ENCODE measurements around the gene RAB11FIP3.
"Not testable (repeated sequence)": the region's sequence is repeated elsewhere in the genome, so short reads cannot be mapped to it uniquely, and the experiment has no call there.

Gene RAB11FIP3

GRCh38 chr16:497258-497657 lies 71.8 kb downstream of the RAB11FIP3 start:
- no peak for DNase-seq

DNA sequence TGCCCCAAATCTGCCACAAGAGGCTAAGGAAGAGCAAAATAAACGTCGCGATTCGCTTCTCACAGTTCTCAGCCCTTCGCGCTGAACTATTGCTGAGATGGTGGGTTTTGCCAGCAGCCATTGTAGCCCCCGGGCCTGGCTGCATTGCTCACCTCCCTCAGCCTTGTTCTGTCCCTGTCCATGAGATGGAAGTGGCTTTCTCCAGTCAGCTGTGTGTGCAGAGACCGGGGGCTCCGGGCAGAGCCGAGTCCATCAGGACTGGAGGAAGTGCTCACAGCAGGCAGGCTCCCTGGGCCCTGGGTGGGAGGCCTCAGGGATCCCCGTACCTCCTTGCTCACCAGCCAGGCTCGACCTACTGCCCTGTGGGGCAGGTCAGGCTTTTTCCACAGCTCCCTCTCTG lies 74.5 kb downstream of the RAB11FIP3 start:
- DNase-seq: no peak

DNA sequence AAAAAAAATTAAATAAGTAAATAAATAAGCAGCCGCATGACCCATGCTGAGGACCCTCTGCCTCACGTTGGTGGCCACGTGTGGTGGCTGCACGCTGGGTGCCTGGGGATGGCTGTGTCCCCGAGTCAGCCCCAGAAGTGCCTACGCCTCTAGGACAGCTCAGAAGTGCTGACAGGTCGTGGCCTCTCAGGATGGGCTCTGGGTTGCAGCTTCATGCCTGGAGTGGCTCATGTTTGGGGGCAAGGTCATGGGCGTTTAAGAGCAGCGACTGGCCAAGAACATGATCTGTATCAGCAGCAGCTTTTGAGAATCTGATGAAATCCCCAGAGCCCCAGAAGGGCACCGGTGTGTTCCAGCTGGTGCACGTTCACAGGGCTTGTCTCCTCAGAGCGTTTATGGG lies 75.3 kb downstream of the RAB11FIP3 start:
- no peak for DNase-seq

GRCh38 chr16:502179-502943 lies 76.9 kb downstream of the RAB11FIP3 start:
- no peak for DNase-seq

DNA sequence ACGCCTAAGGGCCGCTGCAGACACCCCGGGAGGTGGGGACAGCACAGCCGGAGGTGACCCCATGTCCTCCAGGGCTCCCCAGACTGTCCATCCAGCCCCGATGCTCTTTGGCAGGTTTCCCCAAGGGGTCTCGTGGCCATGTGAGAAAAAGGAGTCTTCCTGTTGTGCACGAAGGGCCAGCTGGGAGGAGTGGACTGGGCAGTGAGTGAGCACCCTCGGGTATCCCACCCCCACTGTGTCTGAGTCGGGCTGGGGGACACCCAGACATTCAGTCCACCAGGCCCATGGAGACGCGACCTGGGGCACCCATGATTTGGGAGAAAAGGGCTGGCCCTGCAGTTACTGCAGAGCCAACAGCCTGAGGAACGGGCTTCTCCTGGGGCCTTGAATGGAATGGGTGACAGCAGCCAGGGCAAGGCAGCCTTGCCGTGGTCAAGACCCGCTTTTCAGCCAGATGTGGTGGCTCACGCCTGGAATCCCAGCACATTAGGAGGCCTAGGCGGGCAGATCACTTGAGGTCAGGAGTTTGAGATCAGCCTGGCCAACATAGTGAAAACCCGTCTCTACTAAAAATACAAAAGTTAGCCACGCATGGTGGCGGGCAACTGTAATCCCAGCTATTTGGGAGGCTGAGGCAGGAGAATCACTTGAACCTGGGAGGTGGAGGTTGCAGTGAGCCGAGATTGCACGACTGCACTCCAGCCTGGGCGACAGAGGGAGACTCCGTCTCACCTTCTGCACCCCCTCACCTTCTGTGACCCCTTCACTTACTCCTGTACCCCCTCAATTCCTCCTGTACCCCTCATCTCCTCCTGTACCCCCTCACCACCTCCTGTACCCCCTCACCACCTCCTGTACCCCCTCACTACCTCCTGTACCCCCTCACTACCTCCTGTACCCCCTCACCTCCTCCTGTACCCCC lies 78.0 kb downstream of the RAB11FIP3 start:
- no peak for DNase-seq

- no peak for DNase-seq
Measured at GRCh38 chr16:505479-506245, 80.2 kb downstream of the RAB11FIP3 start.

GRCh38 chr16:506246-506546 lies 80.7 kb downstream of the RAB11FIP3 start:
- no peak for DNase-seq

DNA sequence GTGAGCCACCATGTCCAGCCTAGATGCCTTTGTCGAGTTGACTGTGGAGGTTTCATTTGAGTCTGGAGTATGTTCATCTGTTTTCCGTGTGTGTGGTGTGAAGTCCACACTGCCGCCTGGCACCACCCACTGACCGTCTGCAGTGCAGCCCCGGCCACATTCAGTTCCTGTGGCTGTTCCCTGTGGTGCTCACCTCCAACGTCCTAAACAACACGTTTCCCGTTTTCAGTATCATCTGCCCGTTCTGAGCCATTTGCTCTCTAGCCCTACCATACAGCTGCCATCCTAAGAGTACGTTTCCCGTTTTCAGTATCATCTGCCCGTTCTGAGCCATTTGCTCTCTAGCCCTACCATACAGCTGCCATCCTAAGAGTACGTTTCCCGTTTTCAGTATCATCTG lies 82.1 kb downstream of the RAB11FIP3 start:
- not testable (repeated sequence) for DNase-seq

GRCh38 chr16:507996-508395 lies 82.5 kb downstream of the RAB11FIP3 start:
- DNase-seq: no peak

DNA sequence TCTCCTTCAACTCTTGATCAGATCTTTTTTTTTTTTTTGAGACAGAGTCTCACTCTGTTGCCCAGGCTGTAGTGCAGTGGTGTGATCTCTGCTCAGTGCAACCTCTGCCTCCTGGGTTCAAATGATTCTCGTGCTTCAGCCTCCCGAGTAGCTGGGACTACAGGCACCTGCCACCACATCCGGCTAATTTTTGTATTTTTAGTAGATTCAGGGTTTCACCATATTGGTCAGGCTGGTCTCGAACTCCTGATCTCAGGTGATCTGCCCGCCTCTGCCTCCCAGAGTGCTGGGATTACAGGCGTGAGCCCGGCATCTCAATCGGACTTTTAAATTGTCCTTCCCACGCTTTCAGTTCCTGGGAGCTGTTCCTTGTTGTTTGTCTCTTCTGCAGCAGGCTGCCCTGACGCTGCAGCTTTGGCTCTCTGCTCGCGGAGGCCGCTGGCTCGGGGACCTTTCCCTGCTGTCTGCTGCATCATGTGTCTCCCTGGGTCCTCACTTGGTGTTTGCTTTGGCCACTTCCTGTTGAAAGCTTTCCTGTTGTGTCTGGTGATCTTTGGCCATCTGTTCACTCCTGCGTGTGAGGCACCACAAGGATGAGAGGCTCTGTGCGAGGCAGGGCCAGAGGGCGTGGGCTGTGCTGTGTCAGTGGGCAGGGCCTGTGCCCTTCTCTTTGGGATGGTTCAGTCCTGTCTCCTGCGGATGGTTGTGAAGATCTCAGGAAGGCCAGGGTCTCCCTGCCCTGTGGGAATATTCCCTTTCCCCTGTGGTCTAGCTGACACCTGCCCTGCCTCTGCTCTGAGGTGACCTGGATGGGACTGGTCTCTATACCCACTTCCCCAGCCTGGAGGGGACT lies 83.7 kb downstream of the RAB11FIP3 start:
- DNase-seq: no peak

GRCh38 chr16:510066-510825 lies 84.8 kb downstream of the RAB11FIP3 start:
- DNase-seq: no peak

GRCh38 chr16:512802-513201 lies 87.4 kb downstream of the RAB11FIP3 start:
- no peak for DNase-seq

DNA sequence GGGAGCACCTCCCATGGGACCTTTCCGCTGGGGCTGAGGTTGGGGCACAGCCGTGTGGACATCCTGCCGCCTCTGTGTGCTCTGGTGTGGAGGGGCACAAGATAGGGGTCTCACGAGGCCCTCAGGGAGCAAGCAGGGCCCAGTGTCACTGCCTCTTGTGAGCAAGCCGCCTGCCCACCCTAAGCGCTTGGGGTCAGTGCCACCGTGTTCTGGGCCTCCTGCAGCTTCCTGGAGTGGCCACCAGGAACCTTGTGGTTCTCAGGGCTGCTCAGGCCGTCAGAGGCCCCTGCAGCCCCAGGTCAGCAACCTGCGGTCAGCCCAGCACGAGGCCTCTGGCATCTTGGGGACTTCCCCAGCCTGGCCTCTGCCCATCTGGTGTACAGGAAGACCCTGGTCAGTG lies 88.5 kb downstream of the RAB11FIP3 start:
- DNase-seq: no peak

DNA sequence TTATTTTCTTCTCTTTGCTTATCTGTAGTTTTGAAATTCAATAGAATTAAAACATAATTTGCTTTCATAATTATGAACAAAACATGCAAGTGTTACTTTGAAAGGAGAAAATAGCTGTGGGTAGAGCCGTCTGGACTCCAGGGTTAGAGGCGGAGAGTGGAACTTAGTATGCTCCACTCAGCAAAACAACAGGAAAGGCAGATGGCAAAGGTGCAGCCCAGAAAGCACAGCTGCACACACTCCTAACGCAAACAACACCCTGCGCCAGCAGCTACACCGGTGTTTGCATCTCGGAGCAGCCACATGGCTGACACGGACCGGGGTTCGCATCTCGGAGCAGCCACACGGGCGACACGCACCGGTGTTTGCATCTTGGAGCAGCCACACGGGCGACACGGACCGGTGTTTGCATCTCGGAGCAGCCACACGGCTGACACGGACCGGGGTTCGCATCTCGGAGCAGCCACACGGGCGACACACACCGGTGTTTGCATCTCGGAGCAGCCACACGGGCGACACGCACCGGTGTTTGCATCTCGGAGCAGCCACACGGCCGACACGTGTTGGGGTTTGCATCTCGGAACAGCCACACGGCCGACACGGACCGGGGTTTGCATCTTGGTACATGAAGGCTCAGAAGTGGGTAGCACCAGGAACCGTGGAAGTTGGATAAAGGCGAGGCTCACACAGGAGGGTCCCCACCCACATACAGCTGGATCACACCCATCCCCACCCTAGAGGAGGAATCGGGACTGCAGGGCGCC lies 89.9 kb downstream of the RAB11FIP3 start:
- no peak for DNase-seq

GRCh38 chr16:515939-516226 lies 90.4 kb downstream of the RAB11FIP3 start:
- no peak for DNase-seq

DNA sequence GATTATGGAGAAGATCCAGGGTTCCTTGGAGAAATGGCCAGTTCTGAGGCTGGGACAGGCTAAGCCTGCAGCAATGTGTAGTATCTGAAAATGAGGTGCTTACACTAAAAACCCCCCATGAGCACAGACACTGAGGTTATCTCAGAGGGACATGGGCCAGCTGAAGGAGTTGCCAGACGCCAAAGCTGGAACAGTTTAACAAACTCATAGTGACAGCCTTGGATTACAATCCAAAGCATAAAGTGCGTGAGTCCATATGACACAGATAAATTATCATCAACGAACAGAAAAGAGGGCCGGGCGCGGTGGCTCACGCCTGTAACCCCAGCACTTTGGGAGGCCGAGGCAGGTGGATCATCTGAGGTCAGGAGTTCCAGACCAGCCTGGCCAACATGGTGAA lies 90.9 kb downstream of the RAB11FIP3 start:
- DNase-seq: no peak

GRCh38 chr16:518858-519257 lies 93.4 kb downstream of the RAB11FIP3 start:
- no peak for DNase-seq

- DNase-seq: no peak
Measured at GRCh38 chr16:519425-519824, 94.0 kb downstream of the RAB11FIP3 start.

DNA sequence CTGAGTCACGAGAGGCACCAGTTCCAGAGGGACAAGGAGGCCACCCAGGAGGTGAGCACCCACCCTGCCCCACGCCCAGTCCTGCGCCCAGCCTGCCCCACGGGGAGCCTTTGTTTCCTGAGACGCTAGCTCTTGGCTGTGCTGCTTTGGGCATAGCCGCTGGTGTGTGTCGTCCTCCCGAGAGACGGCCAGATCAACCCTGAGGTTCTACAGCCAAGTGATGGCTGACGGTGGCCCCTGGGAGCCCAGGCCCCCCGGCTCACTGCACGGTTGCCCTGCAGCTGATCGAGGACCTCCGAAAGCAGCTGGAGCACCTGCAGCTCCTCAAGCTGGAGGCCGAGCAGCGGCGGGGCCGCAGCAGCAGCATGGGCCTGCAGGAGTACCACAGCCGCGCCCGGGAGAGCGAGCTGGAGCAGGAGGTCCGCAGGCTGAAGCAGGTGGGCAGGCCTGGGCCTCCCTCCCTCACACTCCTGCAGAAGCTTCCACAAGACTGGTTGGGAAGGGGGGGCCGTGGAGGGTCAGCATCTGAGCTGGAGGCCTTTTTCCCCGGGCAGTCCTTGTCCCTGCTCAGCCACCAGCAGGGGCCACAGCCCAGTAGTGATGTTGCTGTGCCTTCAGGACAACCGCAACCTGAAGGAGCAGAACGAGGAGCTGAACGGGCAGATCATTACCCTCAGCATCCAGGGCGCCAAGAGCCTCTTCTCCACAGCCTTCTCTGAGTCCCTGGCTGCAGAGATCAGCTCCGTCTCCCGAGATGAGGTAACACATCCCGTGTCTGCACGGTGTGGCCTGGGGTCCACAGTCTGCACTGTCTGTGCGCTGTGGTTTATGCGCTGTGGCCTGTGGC lies 94.6 kb downstream of the RAB11FIP3 start:
- DNase-seq: no peak

- DNase-seq: no peak
Measured at GRCh38 chr16:520847-521246, 95.4 kb downstream of the RAB11FIP3 start.
